Caco-2 (cell line): ENCODE results near the gene STRADB. TPM values are rescaled to one million over a fixed set of nuclear protein-coding genes. Genes with fewer than 3 reads are reported as not detected.

Experiments used
- BruUV-seq: library from RNA; stranded (reverse); fragments of 400-500 nt; replicated peaks from 2 replicates; lab custom pipeline; 2021; lab: Mats Ljungman, UMichigan
- CTCF ChIA-PET: fragments of 300-600 bp; sonication (Branson Sonifier 250); formaldehyde crosslinking; loops from one replicate; lab custom pipeline; 2022; ENCODE audit warnings: antibody characterized with exemption; lab: Charles Lee
- POLR2A ChIA-PET: fragments of 300-600 bp; sonication (Branson Sonifier 250); formaldehyde crosslinking; loops from one replicate; lab custom pipeline; 2022; ENCODE audit warnings: antibody characterized with exemption; lab: Charles Lee
- DNase-seq, 2 experiments: peaks; one replicate each; pipeline versions ENCODE4 v3.0.0 to v3.0.0-alpha.2; 2020 to 2022
- H3K27me3 ChIP-seq: replicated peaks from 2 replicates; pipeline ENCODE4 v1.6.0; 2011; ENCODE audit warnings: low read length; ENCODE audit not compliant: control insufficient read depth, insufficient read depth
- H3K36me3 ChIP-seq: 2 replicates; pipeline ENCODE4 v1.5.1; 2011; ENCODE audit warnings: low read length; ENCODE audit not compliant: control insufficient read depth, insufficient read depth
- H3K4me1 ChIP-seq: fragments of 250-450 bp; sonication (Bioruptor Pico); 2 replicates; pipeline ENCODE4 v1.5.1; 2020; ENCODE audit warnings: mild to moderate bottlenecking
- H3K4me3 ChIP-seq: 2 replicates; pipeline ENCODE4 v1.5.1; 2011; ENCODE audit warnings: low read depth, mild to moderate bottlenecking, control low read depth, low read length
- H3K9me3 ChIP-seq: fragments of 250-450 bp; sonication (Bioruptor Pico); 2 replicates; pipeline ENCODE4 v1.5.1; 2020; ENCODE audit warnings: mild to moderate bottlenecking, moderate library complexity
- H3K27ac Mint-ChIP-seq: one replicate; pipeline ENCODE4 v1.8.0; 2022; ENCODE audit warnings: mixed read lengths; ENCODE audit not compliant: unreplicated experiment
- H3K27me3 Mint-ChIP-seq: one replicate; pipeline ENCODE4 v1.8.0; 2022; ENCODE audit warnings: mixed read lengths; ENCODE audit not compliant: insufficient read depth, unreplicated experiment
- H3K36me3 Mint-ChIP-seq: one replicate; pipeline ENCODE4 v1.8.0; 2022; ENCODE audit warnings: mild to moderate bottlenecking, mixed read lengths; ENCODE audit not compliant: insufficient read depth, unreplicated experiment
- H3K4me1 Mint-ChIP-seq: one replicate; pipeline ENCODE4 v1.8.0; 2022; ENCODE audit warnings: low read depth, mixed read lengths; ENCODE audit not compliant: unreplicated experiment
- H3K4me3 Mint-ChIP-seq: one replicate; pipeline ENCODE4 v1.8.0; 2022; ENCODE audit warnings: mild to moderate bottlenecking, moderate library complexity, mixed read lengths; ENCODE audit not compliant: unreplicated experiment
- H3K9me3 Mint-ChIP-seq: one replicate; pipeline ENCODE4 v1.8.0; 2022; ENCODE audit warnings: mixed read lengths; ENCODE audit not compliant: unreplicated experiment
- CTCF ChIP-seq, 2 experiments: fragments of 200-600 bp in 1 of 2; IDR thresholded peaks; 1 replicate in 1 of 2; 2 replicates in 1 of 2; pipeline versions ENCODE4 v1.5.1 to v1.8.0; 2011 to 2022; ENCODE audit warnings: antibody characterized with exemption in 1 of 2, control low read depth in 1 of 2, inconsistent platforms in 1 of 2, low read depth in 1 of 2, low read length in 1 of 2, mild to moderate bottlenecking in 1 of 2, moderate library complexity in 1 of 2; ENCODE audit not compliant: insufficient read depth in 1 of 2, severe bottlenecking in 1 of 2, unreplicated experiment in 1 of 2
- intact Hi-C: fragments of 100-400 bp; cut with micrococcal nuclease; formaldehyde crosslinking; loops from one replicate; pipeline ENCODE4 v1.10.0; 2022; ENCODE audit not compliant: unreplicated experiment
- total RNA-seq: library from RNA; stranded (reverse); gene quantifications from 2 replicates; pipeline ENCODE4 v1.2.3, GENCODE V29; 2022

STRADB gene
- total RNA-seq, 1 experiment from 2014 or later, result 49.0 TPM

DNA sequence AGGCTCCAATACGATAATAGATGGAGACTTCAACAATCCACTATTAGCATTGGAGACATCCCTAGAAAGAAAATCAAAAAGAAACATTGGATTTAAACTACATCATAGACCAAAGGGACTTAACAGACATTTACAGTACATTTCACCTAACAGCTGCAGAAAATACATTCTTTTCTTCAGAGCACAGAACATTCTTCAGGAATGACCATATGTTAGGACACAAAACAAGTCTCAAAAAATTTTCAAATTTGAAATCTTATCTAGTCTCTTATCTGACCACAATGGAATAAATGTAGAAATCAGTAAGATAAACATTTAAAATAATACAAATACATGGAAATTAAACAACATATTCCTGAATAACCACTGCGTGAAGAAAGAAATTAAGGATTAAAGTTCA, 68.7 kb downstream of the STRADB start:
- no peak for TF ChIP-seq CTCF (IDR thresholded peaks at IDR 0.05; ENCODE audit: insufficient read depth in 1 of 2, low read depth in 1 of 2, low read length in 1 of 2, severe bottlenecking in 1 of 2, unreplicated experiment in 1 of 2)
- H3K9me3 Mint-ChIP-seq, result peaks cover 14% of the 10 kb centered on the region
- no peaks in the 10 kb centered on the region for H3K4me1 ChIP-seq
- no peak for DNase-seq
- CTCF ChIA-PET, result interaction anchor here (0.6 kb wide), 1 partner anchor 285 kb away, joined by 3 read pairs; no protein-coding TSS in a partner anchor
- H3K4me1 Mint-ChIP-seq, result no peaks in the 10 kb centered on the region
- peaks cover 15% of the 10 kb centered on the region for H3K9me3 ChIP-seq
- no peak overlapping the region for H3K27ac Mint-ChIP-seq
- H3K36me3 Mint-ChIP-seq, result no peaks in the 10 kb centered on the region
- no peaks in the 10 kb centered on the region for H3K36me3 ChIP-seq
- no peak overlapping the region for H3K4me3 Mint-ChIP-seq
- POLR2A ChIA-PET, result no interaction called here
- BruUV-seq, result no TSS peak
- intact Hi-C loops, result no loop called here
- peaks cover under 1% of the 10 kb centered on the region for H3K27me3 Mint-ChIP-seq
- H3K4me3 ChIP-seq, result no peak overlapping the region
- H3K27me3 ChIP-seq, result no peaks in the 10 kb centered on the region

DNA sequence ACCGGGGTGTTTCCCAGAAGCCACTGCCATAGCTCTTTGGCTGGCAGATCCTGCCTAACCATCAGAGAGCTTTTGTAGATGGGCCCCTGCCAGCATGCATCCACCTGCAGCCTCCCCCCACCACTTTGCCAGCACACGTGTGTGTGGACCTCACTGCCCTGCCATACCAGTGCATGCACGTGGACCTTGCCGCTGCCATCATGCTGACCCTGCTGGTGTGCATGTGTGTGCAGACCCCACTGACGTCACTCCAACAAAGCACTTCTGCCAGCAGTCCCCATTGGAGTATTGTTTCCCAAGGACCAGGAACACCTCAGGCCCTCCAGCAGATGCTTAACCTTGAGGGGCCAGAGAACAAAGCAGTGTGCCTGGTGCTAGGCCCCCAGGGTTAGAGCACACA, 71.4 kb downstream of the STRADB start:
- H3K4me1 ChIP-seq, result no peaks in the 10 kb centered on the region
- POLR2A ChIA-PET, result no interaction called here
- no TSS peak for BruUV-seq
- TF ChIP-seq CTCF (IDR thresholded peaks at IDR 0.05; ENCODE audit: insufficient read depth in 1 of 2, low read depth in 1 of 2, low read length in 1 of 2, severe bottlenecking in 1 of 2, unreplicated experiment in 1 of 2), result no peak
- no peak overlapping the region for H3K4me3 ChIP-seq
- H3K36me3 ChIP-seq, result no peaks in the 10 kb centered on the region
- H3K4me1 Mint-ChIP-seq, result no peaks in the 10 kb centered on the region
- peaks cover 23% of the 10 kb centered on the region for H3K9me3 ChIP-seq
- no peak for DNase-seq
- intact Hi-C loops, result no loop called here
- H3K36me3 Mint-ChIP-seq, result no peaks in the 10 kb centered on the region
- H3K27me3 ChIP-seq, result no peaks in the 10 kb centered on the region
- peaks cover 3% of the 10 kb centered on the region for H3K27me3 Mint-ChIP-seq
- H3K9me3 Mint-ChIP-seq, result peaks cover 14% of the 10 kb centered on the region
- CTCF ChIA-PET, result no interaction called here
- no peak overlapping the region for H3K27ac Mint-ChIP-seq
- no peak overlapping the region for H3K4me3 Mint-ChIP-seq

DNA sequence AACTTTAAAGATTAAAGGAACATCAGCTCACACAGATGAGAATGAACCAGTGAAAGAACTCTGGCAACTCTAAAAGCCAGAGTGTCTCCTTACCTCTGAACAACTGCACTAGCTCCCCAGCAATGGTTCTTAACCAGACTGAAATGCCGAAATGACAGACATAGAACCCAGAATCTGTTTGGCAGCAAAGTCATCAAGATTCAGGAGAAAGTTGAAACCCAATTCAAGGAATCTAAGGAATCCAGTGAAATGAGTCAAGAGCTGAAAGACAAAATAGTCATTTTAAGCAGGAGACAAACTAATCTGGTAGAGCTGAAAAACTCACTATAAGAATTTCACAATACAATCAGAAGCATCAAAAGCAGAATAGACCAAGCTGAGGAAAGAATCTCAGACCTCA, 72.0 kb downstream of the STRADB start:
- POLR2A ChIA-PET, result no interaction called here
- CTCF ChIA-PET, result no interaction called here
- intact Hi-C loops, result no loop called here
- DNase-seq, result no peak
- TF ChIP-seq CTCF (IDR thresholded peaks at IDR 0.05; ENCODE audit: insufficient read depth in 1 of 2, low read depth in 1 of 2, low read length in 1 of 2, severe bottlenecking in 1 of 2, unreplicated experiment in 1 of 2), result no peak
- peaks cover 19% of the 10 kb centered on the region for H3K9me3 Mint-ChIP-seq
- H3K27me3 Mint-ChIP-seq, result peaks cover 3% of the 10 kb centered on the region
- H3K27me3 ChIP-seq, result no peaks in the 10 kb centered on the region
- no peak overlapping the region for H3K27ac Mint-ChIP-seq
- H3K36me3 Mint-ChIP-seq, result no peaks in the 10 kb centered on the region
- no TSS peak for BruUV-seq
- H3K4me3 Mint-ChIP-seq, result no peak overlapping the region
- no peaks in the 10 kb centered on the region for H3K4me1 ChIP-seq
- H3K9me3 ChIP-seq, result peaks cover 23% of the 10 kb centered on the region
- H3K4me3 ChIP-seq, result no peak overlapping the region
- no peaks in the 10 kb centered on the region for H3K4me1 Mint-ChIP-seq
- no peaks in the 10 kb centered on the region for H3K36me3 ChIP-seq

Other genes with a start within 250 kb of the STRADB start
- 32.1 and 33.4 TPM in 2 replicates for gene CASP8, start 191.2 kb upstream of the STRADB start, total RNA-seq
- 0.86 and 0.91 TPM in 2 replicates for gene FLACC1, start 94.4 kb upstream of the STRADB start, total RNA-seq
- 21.9 and 23.2 TPM in 2 replicates for gene TRAK2, start 282 bp upstream of the STRADB start, total RNA-seq
- gene TMEM237, start 191.8 kb downstream of the STRADB start, total RNA-seq, result 21.1 and 26.5 TPM in 2 replicates
- gene MPP4, start 246.9 kb downstream of the STRADB start, total RNA-seq, result 0.16 and 0.37 TPM in 2 replicates